GM18519 (cell line): ENCODE measurements around the gene CTAGE9.
"Not testable (repeated sequence)": the region's sequence is repeated elsewhere in the genome, so short reads cannot be mapped to it uniquely, and the experiment has no call there.

Experiments
- ATAC-seq: cut with Tn5 transposase; IDR thresholded peaks from one replicate; pipeline ENCODE4 v1.9.1; 2021; ENCODE audit warnings: mild to moderate bottlenecking, moderate library complexity; ENCODE audit not compliant: unreplicated experiment, low FRiP score

The CTAGE9 gene

GRCh38 chr6:131729550-131729949 lies 18.7 kb upstream of the CTAGE9 start:
- no peak for ATAC-seq

- no peak for ATAC-seq
Observed at GRCh38 chr6:131728296-131728939, 17.6 kb upstream of the CTAGE9 start.

- ATAC-seq = no peak
Observed at GRCh38 chr6:131727868-131728267, 17.1 kb upstream of the CTAGE9 start.

GRCh38 chr6:131727467-131727866 lies 16.6 kb upstream of the CTAGE9 start:
- no peak for ATAC-seq

GRCh38 chr6:131724114-131724513 lies 13.3 kb upstream of the CTAGE9 start:
- ATAC-seq = no peak

- no peak for ATAC-seq
Observed at GRCh38 chr6:131721161-131721560, 10.3 kb upstream of the CTAGE9 start.

- ATAC-seq = no peak
Observed at GRCh38 chr6:131717836-131718542, 7.2 kb upstream of the CTAGE9 start.

GRCh38 chr6:131715567-131715966 lies 4.8 kb upstream of the CTAGE9 start:
- peak; percentile 49 for ATAC-seq

GRCh38 chr6:131703905-131704304 lies 6.9 kb downstream of the CTAGE9 start:
- ATAC-seq = not testable (repeated sequence)

- ATAC-seq = not testable (repeated sequence)
Observed at GRCh38 chr6:131700851-131701250, 10.0 kb downstream of the CTAGE9 start.

- ATAC-seq = no peak
Observed at GRCh38 chr6:131696956-131697355, 13.9 kb downstream of the CTAGE9 start.

- ATAC-seq = peak; percentile 85
Observed at GRCh38 chr6:131694832-131695426, 15.9 kb downstream of the CTAGE9 start.

- ATAC-seq = no peak
Observed at GRCh38 chr6:131693384-131693783, 17.4 kb downstream of the CTAGE9 start.

- no peak for ATAC-seq
Observed at GRCh38 chr6:131692589-131692988, 18.2 kb downstream of the CTAGE9 start.

GRCh38 chr6:131692031-131692430 lies 18.8 kb downstream of the CTAGE9 start:
- no peak for ATAC-seq

GRCh38 chr6:131688286-131688685 lies 22.5 kb downstream of the CTAGE9 start:
- peak; percentile 73 for ATAC-seq

- no peak for ATAC-seq
Observed at GRCh38 chr6:131687022-131687421, 23.8 kb downstream of the CTAGE9 start.

- peak; percentile 52 for ATAC-seq
Observed at GRCh38 chr6:131685266-131685780, 25.5 kb downstream of the CTAGE9 start.

GRCh38 chr6:131683479-131683878 lies 27.3 kb downstream of the CTAGE9 start:
- peak; percentile 62 for ATAC-seq

GRCh38 chr6:131682442-131682841 lies 28.4 kb downstream of the CTAGE9 start:
- ATAC-seq = no peak

GRCh38 chr6:131681585-131681984 lies 29.2 kb downstream of the CTAGE9 start:
- no peak for ATAC-seq

GRCh38 chr6:131680868-131681267 lies 29.9 kb downstream of the CTAGE9 start:
- no peak for ATAC-seq
